Hepatocyte (in vitro differentiated cells): Measurements from ENCODE around the gene PRICKLE3. TPM values are rescaled to one million over a fixed set of nuclear protein-coding genes. Genes with fewer than 3 reads are reported as not detected.

Experiments used
- DNase-seq: peaks from one replicate; pipeline ENCODE4 v3.0.0-alpha.2; 2016; ENCODE audit warnings: low spot score
- H2AFZ ChIP-seq: fragments of 200-600 bp; sonication (generic); 2 replicates; pipeline ENCODE4 v1.6.0; 2016; ENCODE audit warnings: antibody characterized with exemption, mild to moderate bottlenecking
- H3K27ac ChIP-seq: fragments of 200-600 bp; sonication (generic); 2 replicates; pipeline ENCODE4 v1.5.1; 2016; ENCODE audit warnings: mild to moderate bottlenecking
- H3K27me3 ChIP-seq: fragments of 200-600 bp; sonication (generic); 2 replicates; pipeline ENCODE4 v1.6.1; 2016
- H3K36me3 ChIP-seq: fragments of 200-600 bp; sonication (generic); replicated peaks from 2 replicates; pipeline ENCODE4 v1.5.1; 2016; ENCODE audit warnings: low read depth; ENCODE audit not compliant: insufficient read depth
- H3K4me1 ChIP-seq: fragments of 200-600 bp; sonication (generic); 2 replicates; pipeline ENCODE4 v1.5.1; 2016; ENCODE audit warnings: mild to moderate bottlenecking, moderate library complexity; ENCODE audit not compliant: insufficient read depth
- H3K4me2 ChIP-seq: fragments of 200-600 bp; sonication (generic); 2 replicates; pipeline ENCODE4 v1.6.0; 2016
- H3K4me3 ChIP-seq: fragments of 200-600 bp; sonication (generic); 2 replicates; pipeline ENCODE4 v1.5.1; 2016; ENCODE audit warnings: mild to moderate bottlenecking
- H3K79me2 ChIP-seq: fragments of 200-600 bp; sonication (generic); 2 replicates; pipeline ENCODE4 v1.6.0; 2017; ENCODE audit warnings: mild to moderate bottlenecking
- H3K9me2 ChIP-seq: fragments of 200-600 bp; sonication (generic); replicated peaks from 2 replicates; pipeline ENCODE4 v1.6.0; 2017; ENCODE audit warnings: mild to moderate bottlenecking; ENCODE audit not compliant: insufficient read depth
- H3K9me3 ChIP-seq: fragments of 200-600 bp; sonication (generic); 2 replicates; pipeline ENCODE4 v1.5.1; 2016; ENCODE audit warnings: low read depth, mild to moderate bottlenecking
- H4K20me1 ChIP-seq: fragments of 200-600 bp; sonication (generic); 2 replicates; pipeline ENCODE4 v1.6.0; 2016; ENCODE audit warnings: mild to moderate bottlenecking; ENCODE audit not compliant: insufficient read depth, poor library complexity, severe bottlenecking
- EZH2 ChIP-seq: fragments of 200-600 bp; sonication (generic); IDR thresholded peaks from 2 replicates; pipeline ENCODE4 v1.6.1; 2016; ENCODE audit warnings: antibody characterized with exemption, mild to moderate bottlenecking, borderline replicate concordance
- EZH2phosphoT487 ChIP-seq: fragments of 200-600 bp; sonication (generic); IDR thresholded peaks from one replicate; pipeline ENCODE4 v1.6.1; 2018; ENCODE audit warnings: antibody characterized with exemption, mild to moderate bottlenecking, low read depth, moderate library complexity; ENCODE audit not compliant: unreplicated experiment, severe bottlenecking
- WGBS: methylation state at CpG from one replicate; pipeline ENCODE4 v1.1.6; 2016; ENCODE audit warnings: low lambda C conversion rate; ENCODE audit errors: missing lambda C conversion rate; 5-methylcytosine and 5-hydroxymethylcytosine counted together
- polyA plus RNA-seq: library from polyadenylated mRNA; unstranded; fragments of >200 nt; fragmentation: Nextera tagmentation; extraction: Ambion mirVana; gene quantifications from 2 replicates; pipeline ENCODE4 v1.2.1, GENCODE V29; 2016
- total RNA-seq: library from RNA; depleted of rRNA; stranded (reverse); fragments of >200 nt; gene quantifications from 2 replicates; pipeline ENCODE4 v1.2.3, GENCODE V29; 2014
- TF ChIP-seq, protein P1 (sequence below): fragments of 200-600 bp; sonication (generic); IDR thresholded peaks from 2 replicates; pipeline ENCODE4 v1.5.1; 2016; ENCODE audit warnings: antibody characterized with exemption, mild to moderate bottlenecking; ENCODE audit not compliant: poor library complexity

Gene PRICKLE3
- total and polyA plus RNA-seq, 2 experiments from 2014 or later: 6.1 to 9.3 TPM

GRCh38 chrX:49199315-49199595 is 13.1 kb upstream of the PRICKLE3 start:
- H3K9me3 ChIP-seq: no peaks in the 10 kb centered on the region

DNA sequence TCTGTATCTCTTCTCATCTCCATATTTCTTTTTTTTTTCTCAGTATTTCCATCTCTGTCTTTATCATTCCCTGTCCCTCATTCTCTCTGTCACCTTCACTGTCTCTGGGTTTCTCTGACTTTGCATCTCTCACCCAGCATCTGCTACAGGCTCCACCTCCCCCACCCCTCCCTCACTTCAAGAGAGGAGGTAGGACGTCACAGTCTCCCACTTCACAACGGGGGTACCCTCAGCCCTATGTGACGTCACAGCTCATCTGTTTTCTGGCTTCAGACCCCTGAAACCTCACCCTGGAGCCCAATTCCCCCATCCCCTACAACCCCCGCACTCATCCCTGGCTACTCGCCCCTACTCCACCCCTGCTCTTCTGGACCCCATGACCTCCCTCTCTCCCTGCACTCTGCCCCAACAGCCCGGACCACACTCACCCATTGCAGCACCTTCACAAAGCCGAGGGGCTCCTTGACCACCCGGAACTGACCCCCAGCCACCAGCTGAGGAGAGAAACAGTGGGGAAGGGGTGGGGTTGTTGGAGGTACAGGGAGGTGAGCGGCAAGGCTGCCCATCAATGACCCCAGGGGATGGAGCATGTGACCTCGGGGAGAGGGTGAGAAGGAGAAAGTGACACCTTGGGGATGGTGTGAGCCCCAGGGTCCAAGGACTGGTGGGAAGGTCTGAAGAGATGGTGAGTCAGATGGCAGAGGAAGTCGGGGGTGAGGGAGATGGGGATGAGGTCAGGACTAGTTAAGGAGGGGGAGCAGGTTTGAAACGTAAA is 12.6 kb upstream of the PRICKLE3 start:
- Histone ChIP-seq H3K79me2 (no peaks in the 10 kb centered on the region), H4K20me1 (no peaks in the 10 kb centered on the region), H3K4me1 (no peaks in the 10 kb centered on the region), H3K4me3 (no peak overlapping the region), H3K27me3 (no peaks in the 10 kb centered on the region), H3K4me2 (no peak overlapping the region), H3K27ac (no peak overlapping the region), H3K9me2 (no peaks in the 10 kb centered on the region), H2AFZ (no peak overlapping the region), H3K36me3 (no peaks in the 10 kb centered on the region), H3K9me3 (no peaks in the 10 kb centered on the region)
- WGBS: 36% methylated on average over 12 of the region's 12 CpGs
- no peak for DNase-seq
- TF ChIP-seq EZH2 (no peak), EZH2phosphoT487 (no peak)
- TF ChIP-seq, protein P1, sequence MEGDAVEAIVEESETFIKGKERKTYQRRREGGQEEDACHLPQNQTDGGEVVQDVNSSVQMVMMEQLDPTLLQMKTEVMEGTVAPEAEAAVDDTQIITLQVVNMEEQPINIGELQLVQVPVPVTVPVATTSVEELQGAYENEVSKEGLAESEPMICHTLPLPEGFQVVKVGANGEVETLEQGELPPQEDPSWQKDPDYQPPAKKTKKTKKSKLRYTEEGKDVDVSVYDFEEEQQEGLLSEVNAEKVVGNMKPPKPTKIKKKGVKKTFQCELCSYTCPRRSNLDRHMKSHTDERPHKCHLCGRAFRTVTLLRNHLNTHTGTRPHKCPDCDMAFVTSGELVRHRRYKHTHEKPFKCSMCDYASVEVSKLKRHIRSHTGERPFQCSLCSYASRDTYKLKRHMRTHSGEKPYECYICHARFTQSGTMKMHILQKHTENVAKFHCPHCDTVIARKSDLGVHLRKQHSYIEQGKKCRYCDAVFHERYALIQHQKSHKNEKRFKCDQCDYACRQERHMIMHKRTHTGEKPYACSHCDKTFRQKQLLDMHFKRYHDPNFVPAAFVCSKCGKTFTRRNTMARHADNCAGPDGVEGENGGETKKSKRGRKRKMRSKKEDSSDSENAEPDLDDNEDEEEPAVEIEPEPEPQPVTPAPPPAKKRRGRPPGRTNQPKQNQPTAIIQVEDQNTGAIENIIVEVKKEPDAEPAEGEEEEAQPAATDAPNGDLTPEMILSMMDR: no peak

More at GRCh38 chrX:49199315-49199595, 13.1 kb upstream of the PRICKLE3 start:
- Histone ChIP-seq H2AFZ (no peak overlapping the region), H4K20me1 (no peaks in the 10 kb centered on the region), H3K9me2 (no peaks in the 10 kb centered on the region), H3K27me3 (no peaks in the 10 kb centered on the region), H3K4me2 (no peak overlapping the region), H3K4me3 (no peak overlapping the region), H3K4me1 (no peaks in the 10 kb centered on the region), H3K79me2 (no peaks in the 10 kb centered on the region), H3K27ac (no peak overlapping the region), H3K36me3 (no peaks in the 10 kb centered on the region)
- WGBS: 49% methylated on average over 6 of the region's 11 CpGs
- TF ChIP-seq EZH2phosphoT487 (no peak), EZH2 (no peak)
- TF ChIP-seq, protein P1: no peak
- no peak for DNase-seq

- Histone ChIP-seq H4K20me1 (no peaks in the 10 kb centered on the region), H3K9me2 (no peaks in the 10 kb centered on the region), H2AFZ (no peak overlapping the region), H3K4me3 (no peak overlapping the region), H3K4me1 (no peaks in the 10 kb centered on the region), H3K79me2 (no peaks in the 10 kb centered on the region), H3K4me2 (no peak overlapping the region), H3K36me3 (no peaks in the 10 kb centered on the region), H3K27ac (no peak overlapping the region), H3K9me3 (no peaks in the 10 kb centered on the region), H3K27me3 (no peaks in the 10 kb centered on the region)
- WGBS: 79% methylated on average over 13 of the region's 13 CpGs
- no peak for DNase-seq
- TF ChIP-seq EZH2 (no peak), EZH2phosphoT487 (no peak)
- TF ChIP-seq, protein P1: no peak
These were observed 11.4 kb upstream of the PRICKLE3 start for GRCh38 chrX:49197543-49198087.
